Activated CD4-positive, alpha-beta T cell treated with anti-CD3 and anti-CD28 coated beads, Interleukin-10, Interleukin-2, amounts not matched to agents 100 ng/mL and 50 ng/mL, durations not matched to agents 16 hours and 8 hours (primary cell): Measurements from ENCODE around the gene SLC9A1.
A peak's percentile ranks its signal among the peaks of the same experiment; 100 is the strongest.

Experiments used
- DNase-seq: peaks from one replicate; pipeline ENCODE4 v3.0.0-alpha.2; 2020

Gene SLC9A1

GRCh38 chr1:27150183-27150582, 4.7 kb downstream of the SLC9A1 start:
- DNase-seq: no peak

GRCh38 chr1:27149762-27150113, 5.2 kb downstream of the SLC9A1 start:
- DNase-seq: no peak

GRCh38 chr1:27149084-27149761, 5.7 kb downstream of the SLC9A1 start:
- DNase-seq: no peak

- DNase-seq: no peak
Observed at GRCh38 chr1:27148591-27148990, 6.3 kb downstream of the SLC9A1 start.

GRCh38 chr1:27147842-27148518, 6.9 kb downstream of the SLC9A1 start:
- DNase-seq: no peak

GRCh38 chr1:27145934-27146354, 9.0 kb downstream of the SLC9A1 start:
- DNase-seq: no peak

- DNase-seq: no peak
Observed at GRCh38 chr1:27144920-27145661, 9.8 kb downstream of the SLC9A1 start.

- no peak for DNase-seq
Observed at GRCh38 chr1:27144049-27144748, 10.7 kb downstream of the SLC9A1 start.

- no peak for DNase-seq
Observed at GRCh38 chr1:27143401-27143800, 11.5 kb downstream of the SLC9A1 start.

- no peak for DNase-seq
Observed at GRCh38 chr1:27142464-27142863, 12.5 kb downstream of the SLC9A1 start.

GRCh38 chr1:27141266-27142003, 13.5 kb downstream of the SLC9A1 start:
- DNase-seq: no peak

GRCh38 chr1:27139980-27140379, 14.9 kb downstream of the SLC9A1 start:
- no peak for DNase-seq

- DNase-seq: no peak
Observed at GRCh38 chr1:27138927-27139326, 16.0 kb downstream of the SLC9A1 start.

- DNase-seq: no peak
Observed at GRCh38 chr1:27138368-27138767, 16.6 kb downstream of the SLC9A1 start.

GRCh38 chr1:27137544-27138075, 17.3 kb downstream of the SLC9A1 start:
- no peak for DNase-seq

- DNase-seq: peak; percentile 88
Observed at GRCh38 chr1:27136998-27137542, 17.9 kb downstream of the SLC9A1 start.

- DNase-seq: peak; percentile 49
Observed at GRCh38 chr1:27136236-27136551, 18.7 kb downstream of the SLC9A1 start.

GRCh38 chr1:27135541-27136235, 19.2 kb downstream of the SLC9A1 start:
- DNase-seq: no peak

GRCh38 chr1:27133991-27134390, 20.9 kb downstream of the SLC9A1 start:
- DNase-seq: no peak

- DNase-seq: no peak
Observed at GRCh38 chr1:27133158-27133557, 21.8 kb downstream of the SLC9A1 start.

GRCh38 chr1:27132624-27133023, 22.3 kb downstream of the SLC9A1 start:
- no peak for DNase-seq

GRCh38 chr1:27132147-27132546, 22.8 kb downstream of the SLC9A1 start:
- no peak for DNase-seq
